Keratinocyte (primary cell): ENCODE measurements around the gene TMEM86A. TPM values are rescaled to one million over a fixed set of nuclear protein-coding genes. Genes with fewer than 3 reads are reported as not detected.

Experiments used
- DNase-seq: peaks from one replicate; pipeline ENCODE4 v3.0.0-alpha.2; 2011; ENCODE audit warnings: low read depth, missing footprints, low spot score
- FAIRE-seq: peaks from 2 replicates; lab custom pipeline; 2011; peaks lifted over from hg19 to GRCh38; lab: Jason Lieb, UNC
- H2AFZ ChIP-seq: 2 replicates; pipeline ENCODE4 v1.6.0; 2012; ENCODE audit warnings: low read length, control low read depth, inconsistent platforms; ENCODE audit not compliant: control insufficient read depth
- H3K27ac ChIP-seq: 2 replicates; pipeline ENCODE4 v1.5.1; 2011; ENCODE audit warnings: low read length; ENCODE audit not compliant: control insufficient read depth, insufficient read depth
- H3K27me3 ChIP-seq: 3 replicates; pipeline ENCODE4 v1.6.0; 2011; ENCODE audit warnings: low read length; ENCODE audit not compliant: control insufficient read depth, insufficient read depth; ENCODE audit errors: extremely low read depth
- H3K36me3 ChIP-seq, 2 experiments: 2 replicates in 1 of 2; 3 replicates in 1 of 2; pipeline ENCODE4 v1.5.1; 2011; ENCODE audit warnings: low read length in 2 of 2, mild to moderate bottlenecking in 1 of 2; ENCODE audit not compliant: control insufficient read depth in 2 of 2, insufficient read depth in 2 of 2; ENCODE audit errors: extremely low read depth in 1 of 2
- H3K4me1 ChIP-seq: 3 replicates; pipeline ENCODE4 v1.5.1; 2011; ENCODE audit warnings: low read length; ENCODE audit not compliant: control insufficient read depth, insufficient read depth; ENCODE audit errors: extremely low read depth
- H3K4me2 ChIP-seq: 3 replicates; pipeline ENCODE4 v1.6.0; 2011; ENCODE audit warnings: low read depth, low read length; ENCODE audit not compliant: control insufficient read depth, insufficient read depth; ENCODE audit errors: extremely low read depth
- H3K4me3 ChIP-seq, 3 experiments: fragments of 200-600 bp in 1 of 3; sonication (generic) in 1 of 3; 2 replicates in 2 of 3; 3 replicates in 1 of 3; pipeline ENCODE4 v1.5.1; 2011 to 2016; ENCODE audit warnings: low read length in 3 of 3, mild to moderate bottlenecking in 3 of 3, control low read depth in 2 of 3, inconsistent platforms in 1 of 3, low read depth in 1 of 3, mixed read lengths in 1 of 3, mixed run types in 1 of 3, moderate library complexity in 1 of 3; ENCODE audit not compliant: control insufficient read depth in 2 of 3, insufficient read depth in 2 of 3; ENCODE audit errors: extremely low read depth in 1 of 3
- H3K79me2 ChIP-seq: 2 replicates; pipeline ENCODE4 v1.6.0; 2012; ENCODE audit warnings: low read length; ENCODE audit not compliant: control insufficient read depth, insufficient read depth
- H3K9ac ChIP-seq: 3 replicates; pipeline ENCODE4 v1.6.0; 2011; ENCODE audit warnings: low read length; ENCODE audit not compliant: control insufficient read depth, insufficient read depth; ENCODE audit errors: extremely low read depth
- H3K9me1 ChIP-seq: 3 replicates; pipeline ENCODE4 v1.6.0; 2011; ENCODE audit warnings: low read length; ENCODE audit not compliant: control insufficient read depth, insufficient read depth; ENCODE audit errors: extremely low read depth
- H3K9me3 ChIP-seq: 2 replicates; pipeline ENCODE4 v1.5.1; 2012; ENCODE audit warnings: low read depth, low read length; ENCODE audit not compliant: control insufficient read depth
- H4K20me1 ChIP-seq: 3 replicates; pipeline ENCODE4 v1.6.0; 2011; ENCODE audit warnings: low read length; ENCODE audit not compliant: control insufficient read depth, insufficient read depth; ENCODE audit errors: extremely low read depth
- EZH2 ChIP-seq: IDR thresholded peaks from one replicate; pipeline ENCODE4 v1.6.1; 2012; ENCODE audit warnings: inconsistent platforms, mild to moderate bottlenecking, low read length, moderate library complexity
- dilution Hi-C: fragments of 300-500 bp; cut with MboI; formaldehyde crosslinking; loops from one replicate; pipeline ENCODE4 v1.7.0; 2020; ENCODE audit warnings: low sequenced_read_pairs; ENCODE audit not compliant: extremely low pct_ligation_motif_present
- polyA plus RNA-seq, 5 experiments: library from polyadenylated mRNA; depleted of rRNA in 3 of 5; stranded (reverse) in 3 of 5; stranded (forward) in 1 of 5; unstranded in 1 of 5; fragments of >200 nt; gene quantifications; 1 replicate in 1 of 5; 2 replicates in 3 of 5; 3 replicates in 1 of 5; pipeline versions ENCODE4 v1.2.1 to v1.2.3, GENCODE V29; 2011 to 2012; ENCODE audit warnings: missing spikeins in 2 of 5, low read depth in 1 of 5, low replicate concordance in 1 of 5
- TF ChIP-seq, protein P1 (sequence below), 3 experiments: IDR thresholded peaks in 1 of 3; conservative IDR thresholded peaks in 1 of 3; optimal IDR thresholded peaks in 1 of 3; 2 replicates in 2 of 3; 3 replicates in 1 of 3; pipeline versions ENCODE3 to v1.5.1; 2011; ENCODE audit warnings: low read length in 3 of 3, mild to moderate bottlenecking in 3 of 3, moderate library complexity in 2 of 3, control low read depth in 1 of 3, inconsistent platforms in 1 of 3; ENCODE audit not compliant: insufficient read depth in 2 of 3; ENCODE audit errors: extremely low read depth in 1 of 3

Gene TMEM86A
- polyA plus RNA-seq, 1 donor (not counting 4 experiments of a cell fraction or from before 2014, with no cell fraction given) = 2.5 TPM

GRCh38 chr11:18703001-18703763 is 4.6 kb downstream of the TMEM86A start:
- no peak for TF ChIP-seq EZH2
- TF ChIP-seq, protein P1, sequence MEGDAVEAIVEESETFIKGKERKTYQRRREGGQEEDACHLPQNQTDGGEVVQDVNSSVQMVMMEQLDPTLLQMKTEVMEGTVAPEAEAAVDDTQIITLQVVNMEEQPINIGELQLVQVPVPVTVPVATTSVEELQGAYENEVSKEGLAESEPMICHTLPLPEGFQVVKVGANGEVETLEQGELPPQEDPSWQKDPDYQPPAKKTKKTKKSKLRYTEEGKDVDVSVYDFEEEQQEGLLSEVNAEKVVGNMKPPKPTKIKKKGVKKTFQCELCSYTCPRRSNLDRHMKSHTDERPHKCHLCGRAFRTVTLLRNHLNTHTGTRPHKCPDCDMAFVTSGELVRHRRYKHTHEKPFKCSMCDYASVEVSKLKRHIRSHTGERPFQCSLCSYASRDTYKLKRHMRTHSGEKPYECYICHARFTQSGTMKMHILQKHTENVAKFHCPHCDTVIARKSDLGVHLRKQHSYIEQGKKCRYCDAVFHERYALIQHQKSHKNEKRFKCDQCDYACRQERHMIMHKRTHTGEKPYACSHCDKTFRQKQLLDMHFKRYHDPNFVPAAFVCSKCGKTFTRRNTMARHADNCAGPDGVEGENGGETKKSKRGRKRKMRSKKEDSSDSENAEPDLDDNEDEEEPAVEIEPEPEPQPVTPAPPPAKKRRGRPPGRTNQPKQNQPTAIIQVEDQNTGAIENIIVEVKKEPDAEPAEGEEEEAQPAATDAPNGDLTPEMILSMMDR (optimal IDR thresholded peaks at IDR 0.05 in 1 of 3, IDR thresholded peaks at IDR 0.05 in 1 of 3, conservative IDR thresholded peaks at IDR 0.05 in 1 of 3; ENCODE audit: extremely low read depth in 1 of 3, insufficient read depth in 2 of 3, low read length in 3 of 3) = no peak
- DNase-seq (no peak), FAIRE-seq (no peak)
- no peaks in the 10 kb centered on the region for H3K79me2 ChIP-seq
- H2AFZ ChIP-seq = no peak overlapping the region
- peaks cover 0 to 5% of the 10 kb centered on the region in 2 experiments for H3K36me3 ChIP-seq
- peaks cover 25% of the 10 kb centered on the region for H3K27me3 ChIP-seq
- H3K27ac ChIP-seq = no peak overlapping the region
- no peaks in the 10 kb centered on the region for H3K9me1 ChIP-seq
- dilution Hi-C loops = no loop called here
- H3K4me2 ChIP-seq = no peak overlapping the region
- no peak overlapping the region for H3K4me3 ChIP-seq
- H4K20me1 ChIP-seq = no peaks in the 10 kb centered on the region
- H3K9ac ChIP-seq = no peak overlapping the region
- peaks cover 18% of the 10 kb centered on the region for H3K4me1 ChIP-seq
- no peaks in the 10 kb centered on the region for H3K9me3 ChIP-seq

- dilution Hi-C loops = no loop called here
- Histone ChIP-seq H3K79me2 (no peaks in the 10 kb centered on the region), H3K4me2 (no peak overlapping the region), H3K36me3 (peaks cover 0 to 5% of the 10 kb centered on the region in 2 experiments), H3K4me1 (peaks cover 14% of the 10 kb centered on the region), H4K20me1 (no peaks in the 10 kb centered on the region), H2AFZ (no peak overlapping the region), H3K4me3 (no peak overlapping the region), H3K9me1 (no peaks in the 10 kb centered on the region), H3K27me3 (peaks cover 25% of the 10 kb centered on the region), H3K9me3 (no peaks in the 10 kb centered on the region), H3K9ac (no peak overlapping the region), H3K27ac (no peak overlapping the region)
- FAIRE-seq (no peak), DNase-seq (no peak)
- TF ChIP-seq, protein P1 (optimal IDR thresholded peaks at IDR 0.05 in 1 of 3, IDR thresholded peaks at IDR 0.05 in 1 of 3, conservative IDR thresholded peaks at IDR 0.05 in 1 of 3; ENCODE audit: extremely low read depth in 1 of 3, insufficient read depth in 2 of 3, low read length in 3 of 3) = no peak
- no peak for TF ChIP-seq EZH2
Measured at GRCh38 chr11:18704045-18704645, 5.6 kb downstream of the TMEM86A start.
